ENCODE measurements around the gene TNFRSF11A. TPM values are rescaled to one million over a fixed set of nuclear protein-coding genes. Genes with fewer than 3 reads are reported as not detected.

The TNFRSF11A gene
- total RNA-seq, 2 experiments from 2014 or later, result 1.7 TPM

DNA sequence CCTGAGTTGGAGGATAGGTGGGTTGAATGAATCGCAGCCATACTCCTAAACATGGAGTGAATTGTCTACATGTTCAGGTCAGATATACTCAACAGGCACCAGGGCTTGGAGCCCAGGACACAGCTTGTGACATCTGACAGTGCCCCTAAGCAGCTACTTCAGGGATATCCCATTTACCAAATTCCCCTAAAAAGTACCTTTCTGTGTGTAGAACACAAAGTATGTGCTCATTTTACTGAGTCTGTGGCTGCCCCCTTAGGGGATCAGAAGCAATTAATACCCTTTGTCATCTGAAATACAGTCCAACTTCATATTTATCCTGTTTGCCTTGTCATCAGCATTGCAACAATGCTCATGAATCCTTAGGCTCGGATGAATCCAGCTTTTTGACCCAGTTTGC is 20.8 kb downstream of the TNFRSF11A start:
- H3K36me3 Mint-ChIP-seq (ENCODE audit: low read depth), result no peaks in the 10 kb centered on the region
- POLR2A ChIA-PET, result no interaction called here
- H3K36me3 ChIP-seq (ENCODE audit: insufficient read depth, low read length), result no peaks in the 10 kb centered on the region

DNA sequence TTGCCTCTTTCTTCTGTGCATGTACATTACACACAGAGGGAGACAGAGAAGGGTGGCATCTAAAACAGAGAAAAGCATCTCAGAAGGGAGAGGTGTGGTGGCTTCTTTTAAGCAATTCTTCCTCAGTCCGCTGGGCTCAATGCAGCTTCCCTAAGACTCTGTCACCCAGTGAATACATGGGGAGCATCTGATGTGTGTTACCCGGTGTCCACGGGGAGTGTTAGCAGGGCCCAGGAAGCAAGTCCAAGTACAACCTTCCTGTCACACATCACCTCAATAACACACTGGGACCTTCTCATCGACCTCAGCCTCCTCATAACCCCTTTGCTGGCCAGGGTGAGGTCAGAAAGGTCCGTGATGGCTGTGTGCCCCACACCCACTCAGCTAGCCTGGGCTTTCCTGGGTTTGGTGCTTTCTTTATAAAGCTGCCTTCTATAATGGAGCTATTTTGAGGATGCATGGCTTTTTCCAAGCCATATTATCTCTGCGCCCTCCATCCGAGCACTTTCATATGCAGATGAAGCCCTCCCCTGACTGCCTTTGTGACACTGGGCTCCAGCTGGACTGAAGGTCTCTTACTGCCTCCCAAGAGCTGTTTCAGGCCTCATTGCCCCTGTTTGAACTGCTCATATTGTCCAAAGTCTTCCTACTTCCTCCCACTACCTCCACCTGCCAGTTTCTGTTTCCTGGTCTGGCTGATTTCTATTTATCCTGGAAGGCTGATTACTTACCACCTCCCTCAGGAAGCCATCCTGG is 21.4 kb downstream of the TNFRSF11A start:
- Mint-ChIP-seq H3K4me3 (no peak overlapping the region), H3K9me3 (no peaks in the 10 kb centered on the region), H3K27me3 (no peaks in the 10 kb centered on the region), H3K36me3 (ENCODE audit: low read depth) (no peaks in the 10 kb centered on the region), H3K27ac (no peak overlapping the region), H3K4me1 (ENCODE audit: low read depth) (no peaks in the 10 kb centered on the region)
- intact Hi-C loops (cut with DNase I, micrococcal nuclease), result no loop called here
- H3K27ac ChIP-seq (ENCODE audit: low read depth in 1 of 2, low read length in 2 of 2), result no peak overlapping the region
- TF ChIP-seq, protein P1, sequence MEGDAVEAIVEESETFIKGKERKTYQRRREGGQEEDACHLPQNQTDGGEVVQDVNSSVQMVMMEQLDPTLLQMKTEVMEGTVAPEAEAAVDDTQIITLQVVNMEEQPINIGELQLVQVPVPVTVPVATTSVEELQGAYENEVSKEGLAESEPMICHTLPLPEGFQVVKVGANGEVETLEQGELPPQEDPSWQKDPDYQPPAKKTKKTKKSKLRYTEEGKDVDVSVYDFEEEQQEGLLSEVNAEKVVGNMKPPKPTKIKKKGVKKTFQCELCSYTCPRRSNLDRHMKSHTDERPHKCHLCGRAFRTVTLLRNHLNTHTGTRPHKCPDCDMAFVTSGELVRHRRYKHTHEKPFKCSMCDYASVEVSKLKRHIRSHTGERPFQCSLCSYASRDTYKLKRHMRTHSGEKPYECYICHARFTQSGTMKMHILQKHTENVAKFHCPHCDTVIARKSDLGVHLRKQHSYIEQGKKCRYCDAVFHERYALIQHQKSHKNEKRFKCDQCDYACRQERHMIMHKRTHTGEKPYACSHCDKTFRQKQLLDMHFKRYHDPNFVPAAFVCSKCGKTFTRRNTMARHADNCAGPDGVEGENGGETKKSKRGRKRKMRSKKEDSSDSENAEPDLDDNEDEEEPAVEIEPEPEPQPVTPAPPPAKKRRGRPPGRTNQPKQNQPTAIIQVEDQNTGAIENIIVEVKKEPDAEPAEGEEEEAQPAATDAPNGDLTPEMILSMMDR (IDR thresholded peaks at IDR 0.05), result no peak
- peaks cover 0 to 5% of the 10 kb centered on the region in 2 experiments for H3K27me3 ChIP-seq (ENCODE audit: control insufficient read depth in 1 of 2, insufficient read depth in 2 of 2, low read length in 2 of 2)
- H3K4me3 ChIP-seq (ENCODE audit: low read length), result no peak overlapping the region
- no peaks in the 10 kb centered on the region for H3K9me3 ChIP-seq (ENCODE audit: control insufficient read depth in 1 of 2, insufficient read depth in 1 of 2, low read length in 2 of 2)
- H3K4me1 ChIP-seq (ENCODE audit: insufficient read depth, low read length), result no peaks in the 10 kb centered on the region
- CTCF ChIA-PET, result no interaction called here
- POLR2A ChIA-PET, result no interaction called here
- DNase-seq (no peak), ATAC-seq (ENCODE audit: poor library complexity) (no peak)
- no peaks in the 10 kb centered on the region for H3K36me3 ChIP-seq (ENCODE audit: insufficient read depth, low read length)

More for the DNA sequence above, 20.8 kb downstream of the TNFRSF11A start:
- no peak overlapping the region for H3K27ac ChIP-seq (ENCODE audit: low read depth in 1 of 2, low read length in 2 of 2)
- H3K27ac Mint-ChIP-seq, result no peak overlapping the region
- no peaks in the 10 kb centered on the region for H3K27me3 Mint-ChIP-seq
- ATAC-seq (ENCODE audit: poor library complexity) (no peak), DNase-seq (no peak)
- H3K4me1 ChIP-seq (ENCODE audit: insufficient read depth, low read length), result no peaks in the 10 kb centered on the region
- no peaks in the 10 kb centered on the region for H3K4me1 Mint-ChIP-seq (ENCODE audit: low read depth)
- H3K9me3 ChIP-seq (ENCODE audit: control insufficient read depth in 1 of 2, insufficient read depth in 1 of 2, low read length in 2 of 2), result no peaks in the 10 kb centered on the region
- no peaks in the 10 kb centered on the region for H3K9me3 Mint-ChIP-seq
- intact Hi-C loops (cut with DNase I, micrococcal nuclease), result no loop called here
- peaks cover 0 to 6% of the 10 kb centered on the region in 2 experiments for H3K27me3 ChIP-seq (ENCODE audit: control insufficient read depth in 1 of 2, insufficient read depth in 2 of 2, low read length in 2 of 2)
- H3K4me3 Mint-ChIP-seq, result no peak overlapping the region
- H3K4me3 ChIP-seq (ENCODE audit: low read length), result no peak overlapping the region
- TF ChIP-seq, protein P1 (IDR thresholded peaks at IDR 0.05), result no peak
- CTCF ChIA-PET, result no interaction called here

DNA sequence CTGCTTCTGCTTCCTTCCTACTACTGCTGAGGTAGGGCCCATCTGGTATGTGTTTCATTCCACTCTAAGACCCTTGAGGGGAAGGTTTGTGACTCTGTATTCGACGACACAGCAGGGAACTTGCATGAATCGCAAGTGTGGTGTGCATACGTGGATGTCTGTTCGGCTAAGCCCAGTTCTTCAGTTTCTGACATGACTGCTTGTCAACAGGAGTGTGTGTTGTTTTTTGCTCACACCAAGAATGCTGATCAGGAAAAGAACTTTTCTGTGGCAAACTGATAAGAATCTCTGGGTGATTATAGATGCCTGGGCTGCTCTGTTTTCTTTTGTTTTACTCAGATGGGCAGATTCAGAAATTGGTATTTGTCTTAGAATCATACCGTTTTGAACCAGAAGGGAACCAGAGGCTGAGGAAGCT is 22.0 kb downstream of the TNFRSF11A start:
- Histone ChIP-seq H3K27ac (ENCODE audit: low read depth in 1 of 2, low read length in 2 of 2) (no peak overlapping the region), H3K4me1 (ENCODE audit: insufficient read depth, low read length) (no peaks in the 10 kb centered on the region), H3K9me3 (ENCODE audit: control insufficient read depth in 1 of 2, insufficient read depth in 1 of 2, low read length in 2 of 2) (no peaks in the 10 kb centered on the region), H3K27me3 (ENCODE audit: control insufficient read depth in 1 of 2, insufficient read depth in 2 of 2, low read length in 2 of 2) (peaks cover 0 to 7% of the 10 kb centered on the region in 2 experiments), H3K4me3 (ENCODE audit: low read length) (no peak overlapping the region), H3K36me3 (ENCODE audit: insufficient read depth, low read length) (no peaks in the 10 kb centered on the region)
- ChIA-PET POLR2A (no interaction called here), CTCF (interaction anchor here (0.7 kb wide), 1 partner anchor 548 kb away, joined by 4 read pairs; no protein-coding TSS in a partner anchor)
- Mint-ChIP-seq H3K27ac (no peak overlapping the region), H3K4me3 (no peak overlapping the region), H3K9me3 (no peaks in the 10 kb centered on the region), H3K36me3 (ENCODE audit: low read depth) (no peaks in the 10 kb centered on the region), H3K4me1 (ENCODE audit: low read depth) (no peaks in the 10 kb centered on the region), H3K27me3 (no peaks in the 10 kb centered on the region)
- ATAC-seq (ENCODE audit: poor library complexity) (no peak), DNase-seq (no peak)
- intact Hi-C loops (cut with DNase I, micrococcal nuclease), result no loop called here
- TF ChIP-seq, protein P1 (IDR thresholded peaks at IDR 0.05), result no peak

Data from CD4-positive, alpha-beta T cell (primary cell).